K562 (cell line): ENCODE results near the gene ZNF440. TPM values are rescaled to one million over a fixed set of nuclear protein-coding genes. Genes with fewer than 3 reads are reported as not detected.

Experiments used
- ARID1B ChIP-seq: fragments of 450-650 bp; IDR thresholded peaks from 2 replicates; pipeline ENCODE4 v1.6.1; 2016; ENCODE audit warnings: antibody characterized with exemption, mild to moderate bottlenecking, inconsistent platforms
- BCOR ChIP-seq: fragments of 450-650 bp; IDR thresholded peaks from 2 replicates; pipeline ENCODE4 v1.6.1; 2016
- CAMTA2 ChIP-seq: fragments of 250-450 bp; sonication (Bioruptor Pico); conservative IDR thresholded peaks from 2 replicates; pipeline ENCODE4 v1.5.1; 2022
- CXXC5 ChIP-seq: fragments of 250-450 bp; sonication (Bioruptor Pico); IDR thresholded peaks from 2 replicates; pipeline ENCODE4 v1.8.0; 2022; ENCODE audit warnings: inconsistent platforms, mild to moderate bottlenecking, moderate library complexity
- EP400 ChIP-seq: fragments of 450-650 bp; IDR thresholded peaks from 2 replicates; pipeline ENCODE4 v1.6.1; 2017; ENCODE audit warnings: antibody characterized with exemption, mild to moderate bottlenecking, moderate library complexity
- FOSL1 ChIP-seq: fragments of 200-800 bp; sonication (Bioruptor generic); conservative IDR thresholded peaks from 2 replicates; pipeline ENCODE4 v1.6.1; 2016; ENCODE audit warnings: missing genetic modification characterization, missing compliant biosample characterization
- FOXJ3 ChIP-seq: sonication (generic); formaldehyde crosslinking; IDR thresholded peaks from 2 replicates; pipeline ENCODE4 v1.4.0; 2020; ENCODE audit warnings: mild to moderate bottlenecking, missing genetic modification reagents
- FUS ChIP-seq: fragments of 200-400 bp; formaldehyde crosslinking; optimal IDR thresholded peaks from 2 replicates; pipeline ENCODE3; 2017; ENCODE audit warnings: low read depth, low read length
- GATAD2A ChIP-seq: fragments of 450-650 bp; IDR thresholded peaks from 2 replicates; pipeline ENCODE4 v1.6.1; 2017
- JUN ChIP-seq, 2 experiments: sonication (generic) in 1 of 2; formaldehyde crosslinking in 1 of 2; IDR thresholded peaks; 2 replicates each; pipeline versions ENCODE4 v1.6.1 to v1.8.0; 2012 to 2022; ENCODE audit warnings: borderline replicate concordance in 2 of 2, mild to moderate bottlenecking in 2 of 2, improper control_type of control experiment in 1 of 2, low read depth in 1 of 2, low read length in 1 of 2, missing genetic modification reagents in 1 of 2
- LCOR ChIP-seq: sonication (generic); formaldehyde crosslinking; IDR thresholded peaks from 2 replicates; pipeline ENCODE4 v1.8.0; 2022; ENCODE audit warnings: mild to moderate bottlenecking, missing genetic modification reagents
- NCOA6 ChIP-seq: fragments of 450-650 bp; IDR thresholded peaks from 2 replicates; pipeline ENCODE4 v1.6.1; 2017; ENCODE audit warnings: mild to moderate bottlenecking
- PURB ChIP-seq: sonication (generic); formaldehyde crosslinking; IDR thresholded peaks from 2 replicates; pipeline ENCODE4 v1.9.0; 2021; ENCODE audit warnings: low read depth, mild to moderate bottlenecking, missing genetic modification reagents
- SPI1 ChIP-seq: IDR thresholded peaks from 2 replicates; pipeline ENCODE4 v1.6.1; 2011; ENCODE audit warnings: low read depth, low read length, control low read depth, borderline replicate concordance
- ZNF584 ChIP-seq: fragments of 200-800 bp; sonication (Bioruptor generic); IDR thresholded peaks from 2 replicates; pipeline ENCODE4 v1.6.1; 2016; ENCODE audit warnings: low read depth, mild to moderate bottlenecking, missing genetic modification characterization, missing compliant biosample characterization
- polyA plus RNA-seq, 8 experiments: library from polyadenylated mRNA; depleted of rRNA in 4 of 8; stranded (reverse) in 5 of 8; unstranded in 3 of 8; fragments of >200 nt; fragmentation: Nextera tagmentation in 2 of 8; fragmentation: Illumina TruSeq in 1 of 8; extraction: Ambion mirVana in 2 of 8; extraction: Trizol in 1 of 8; gene quantifications; 2 replicates each; pipeline versions ENCODE4 v1.2.1 to v1.2.3, GENCODE V29; 2011 to 2014; ENCODE audit warnings: inconsistent platforms in 1 of 8, missing spikeins in 1 of 8
- total RNA-seq, 7 experiments: library from RNA; depleted of rRNA in 6 of 7; stranded (reverse); fragments of >200 nt in 6 of 7; fragmentation: Illumina TruSeq in 2 of 7; extraction: Trizol in 2 of 7; gene quantifications; 2 replicates each; pipeline versions ENCODE4 v1.2.1 to v1.2.3, GENCODE V29; 2011 to 2021; ENCODE audit warnings: low replicate concordance in 1 of 7
- TF ChIP-seq, protein P1 (sequence below): fragments of 450-650 bp; IDR thresholded peaks from 2 replicates; pipeline ENCODE4 v1.6.1; 2017; ENCODE audit warnings: mild to moderate bottlenecking, moderate library complexity
- TF ChIP-seq, protein P2 (sequence below), 2 experiments: fragments of 150-350 bp in 1 of 2; IDR thresholded peaks; 2 replicates each; pipeline ENCODE4 v1.6.1; 2012 to 2016; ENCODE audit warnings: low read depth in 2 of 2, low read length in 2 of 2, mild to moderate bottlenecking in 1 of 2, moderate library complexity in 1 of 2
- TF ChIP-seq, protein P3 (sequence below): conservative IDR thresholded peaks from 2 replicates; pipeline ENCODE4 v1.6.1; 2011; ENCODE audit warnings: low read depth, mild to moderate bottlenecking, low read length; ENCODE audit not compliant: control insufficient read depth
- TF ChIP-seq, protein P4 (sequence below): fragments of 450-650 bp; IDR thresholded peaks from 2 replicates; pipeline ENCODE4 v1.6.1; 2018; ENCODE audit warnings: mild to moderate bottlenecking, low read depth; ENCODE audit not compliant: partially characterized antibody

Gene ZNF440
- total and polyA plus RNA-seq, 9 of the 15 experiments (the other 6 are each of a cell fraction or from before 2014, with no cell fraction given): 5.9 to 32.6 (median 13.4) TPM

DNA sequence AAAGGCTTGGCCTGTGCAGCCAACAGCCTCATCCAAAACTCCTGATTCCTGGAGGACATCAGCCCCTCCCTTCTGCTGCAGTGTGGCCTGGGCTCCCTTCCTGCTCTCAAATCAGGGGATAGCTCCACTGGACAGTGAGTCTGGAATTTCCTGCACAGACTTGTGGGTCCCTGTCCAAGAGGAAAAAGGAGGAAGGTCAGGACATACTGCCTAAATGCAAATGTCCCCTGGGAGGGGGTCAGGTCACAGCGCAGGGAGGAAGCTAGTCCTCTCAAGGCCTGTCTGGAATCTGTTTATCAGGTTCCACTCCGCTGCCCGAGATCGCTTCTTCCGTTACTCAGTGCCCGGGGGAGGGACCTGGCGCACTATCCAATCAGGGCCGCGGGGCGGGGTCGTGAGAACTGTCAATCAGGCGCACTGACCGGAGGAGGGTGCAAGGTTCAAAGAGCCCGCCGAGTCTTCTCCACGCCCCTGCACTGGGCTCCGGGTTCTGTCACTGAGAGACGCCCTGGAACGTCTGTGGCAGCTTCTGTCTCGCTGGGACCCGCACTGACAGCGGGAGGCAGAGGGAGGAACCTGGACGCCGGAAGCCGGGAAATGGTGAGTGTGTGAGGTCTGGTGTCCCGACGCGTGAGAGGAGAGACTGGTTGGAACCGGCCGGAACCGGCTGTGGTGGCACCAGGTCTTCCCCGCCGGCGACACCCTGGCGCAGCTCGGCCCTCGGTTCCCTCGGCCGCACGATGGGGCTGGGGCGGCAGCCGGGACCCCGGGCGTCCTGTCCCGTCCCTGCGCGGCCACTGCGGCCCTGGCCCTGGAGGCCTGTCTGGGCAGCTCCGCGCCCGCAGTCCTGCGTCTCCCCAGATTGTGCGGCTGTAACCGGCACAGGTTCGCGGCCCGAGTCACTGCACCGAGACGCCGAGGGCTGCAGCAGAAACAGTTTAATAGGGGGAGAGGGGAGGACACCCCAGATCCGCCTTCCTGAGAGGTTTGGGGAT, 47.2 kb upstream of the ZNF440 start, which contains the start of gene ZNF441 (continued):
- TF ChIP-seq, protein P1, sequence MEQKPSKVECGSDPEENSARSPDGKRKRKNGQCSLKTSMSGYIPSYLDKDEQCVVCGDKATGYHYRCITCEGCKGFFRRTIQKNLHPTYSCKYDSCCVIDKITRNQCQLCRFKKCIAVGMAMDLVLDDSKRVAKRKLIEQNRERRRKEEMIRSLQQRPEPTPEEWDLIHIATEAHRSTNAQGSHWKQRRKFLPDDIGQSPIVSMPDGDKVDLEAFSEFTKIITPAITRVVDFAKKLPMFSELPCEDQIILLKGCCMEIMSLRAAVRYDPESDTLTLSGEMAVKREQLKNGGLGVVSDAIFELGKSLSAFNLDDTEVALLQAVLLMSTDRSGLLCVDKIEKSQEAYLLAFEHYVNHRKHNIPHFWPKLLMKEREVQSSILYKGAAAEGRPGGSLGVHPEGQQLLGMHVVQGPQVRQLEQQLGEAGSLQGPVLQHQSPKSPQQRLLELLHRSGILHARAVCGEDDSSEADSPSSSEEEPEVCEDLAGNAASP: no peak
- TF ChIP-seq CAMTA2 (CRISPR knock-in tag) (no peak), GATAD2A (peak; percentile 71; the same call in 1 of the 2 replicates), PURB (CRISPR knock-in tag) (no peak), FOSL1 (peak; percentile 33; the same call in 1 of the 2 replicates), LCOR (peak; percentile 82), NCOA6 (no peak), FUS (no peak), SPI1 (peak; percentile 64), FOXJ3 (no peak), ARID1B (peak; percentile 26; the same call in 1 of the 2 replicates), BCOR (peak; percentile 70), ZNF584 (CRISPR knock-in tag) (no peak), CXXC5 (peak; percentile 86), EP400 (peak; percentile 93), JUN (IDR thresholded peaks at IDR 0.05; ENCODE audit: borderline replicate concordance, low read depth, low read length) (0 out of 2 replicates have a peak, but pooled peaks have one; percentile 12), JUN (CRISPR knock-in tag; IDR thresholded peaks at IDR 0.05; ENCODE audit: borderline replicate concordance) (0 out of 2 replicates have a peak, but pooled peaks have one; percentile 2)
- TF ChIP-seq, protein P2, sequence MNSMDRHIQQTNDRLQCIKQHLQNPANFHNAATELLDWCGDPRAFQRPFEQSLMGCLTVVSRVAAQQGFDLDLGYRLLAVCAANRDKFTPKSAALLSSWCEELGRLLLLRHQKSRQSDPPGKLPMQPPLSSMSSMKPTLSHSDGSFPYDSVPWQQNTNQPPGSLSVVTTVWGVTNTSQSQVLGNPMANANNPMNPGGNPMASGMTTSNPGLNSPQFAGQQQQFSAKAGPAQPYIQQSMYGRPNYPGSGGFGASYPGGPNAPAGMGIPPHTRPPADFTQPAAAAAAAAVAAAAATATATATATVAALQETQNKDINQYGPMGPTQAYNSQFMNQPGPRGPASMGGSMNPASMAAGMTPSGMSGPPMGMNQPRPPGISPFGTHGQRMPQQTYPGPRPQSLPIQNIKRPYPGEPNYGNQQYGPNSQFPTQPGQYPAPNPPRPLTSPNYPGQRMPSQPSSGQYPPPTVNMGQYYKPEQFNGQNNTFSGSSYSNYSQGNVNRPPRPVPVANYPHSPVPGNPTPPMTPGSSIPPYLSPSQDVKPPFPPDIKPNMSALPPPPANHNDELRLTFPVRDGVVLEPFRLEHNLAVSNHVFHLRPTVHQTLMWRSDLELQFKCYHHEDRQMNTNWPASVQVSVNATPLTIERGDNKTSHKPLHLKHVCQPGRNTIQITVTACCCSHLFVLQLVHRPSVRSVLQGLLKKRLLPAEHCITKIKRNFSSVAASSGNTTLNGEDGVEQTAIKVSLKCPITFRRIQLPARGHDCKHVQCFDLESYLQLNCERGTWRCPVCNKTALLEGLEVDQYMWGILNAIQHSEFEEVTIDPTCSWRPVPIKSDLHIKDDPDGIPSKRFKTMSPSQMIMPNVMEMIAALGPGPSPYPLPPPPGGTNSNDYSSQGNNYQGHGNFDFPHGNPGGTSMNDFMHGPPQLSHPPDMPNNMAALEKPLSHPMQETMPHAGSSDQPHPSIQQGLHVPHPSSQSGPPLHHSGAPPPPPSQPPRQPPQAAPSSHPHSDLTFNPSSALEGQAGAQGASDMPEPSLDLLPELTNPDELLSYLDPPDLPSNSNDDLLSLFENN (IDR thresholded peaks at IDR 0.05; ENCODE audit: low read depth in 2 of 2, low read length in 2 of 2): no peak
- TF ChIP-seq, protein P3, sequence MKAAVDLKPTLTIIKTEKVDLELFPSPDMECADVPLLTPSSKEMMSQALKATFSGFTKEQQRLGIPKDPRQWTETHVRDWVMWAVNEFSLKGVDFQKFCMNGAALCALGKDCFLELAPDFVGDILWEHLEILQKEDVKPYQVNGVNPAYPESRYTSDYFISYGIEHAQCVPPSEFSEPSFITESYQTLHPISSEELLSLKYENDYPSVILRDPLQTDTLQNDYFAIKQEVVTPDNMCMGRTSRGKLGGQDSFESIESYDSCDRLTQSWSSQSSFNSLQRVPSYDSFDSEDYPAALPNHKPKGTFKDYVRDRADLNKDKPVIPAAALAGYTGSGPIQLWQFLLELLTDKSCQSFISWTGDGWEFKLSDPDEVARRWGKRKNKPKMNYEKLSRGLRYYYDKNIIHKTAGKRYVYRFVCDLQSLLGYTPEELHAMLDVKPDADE: peak; percentile 56
- TF ChIP-seq, protein P4, sequence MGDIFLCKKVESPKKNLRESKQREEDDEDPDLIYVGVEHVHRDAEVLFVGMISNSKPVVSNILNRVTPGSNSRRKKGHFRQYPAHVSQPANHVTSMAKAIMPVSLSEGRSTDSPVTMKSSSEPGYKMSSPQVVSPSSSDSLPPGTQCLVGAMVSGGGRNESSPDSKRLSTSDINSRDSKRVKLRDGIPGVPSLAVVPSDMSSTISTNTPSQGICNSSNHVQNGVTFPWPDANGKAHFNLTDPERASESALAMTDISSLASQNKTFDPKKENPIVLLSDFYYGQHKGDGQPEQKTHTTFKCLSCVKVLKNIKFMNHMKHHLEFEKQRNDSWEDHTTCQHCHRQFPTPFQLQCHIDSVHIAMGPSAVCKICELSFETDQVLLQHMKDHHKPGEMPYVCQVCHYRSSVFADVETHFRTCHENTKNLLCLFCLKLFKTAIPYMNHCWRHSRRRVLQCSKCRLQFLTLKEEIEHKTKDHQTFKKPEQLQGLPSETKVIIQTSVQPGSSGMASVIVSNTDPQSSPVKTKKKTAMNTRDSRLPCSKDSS: no peak
